ENCODE results near the gene HOXC10.

Gene HOXC10

DNA sequence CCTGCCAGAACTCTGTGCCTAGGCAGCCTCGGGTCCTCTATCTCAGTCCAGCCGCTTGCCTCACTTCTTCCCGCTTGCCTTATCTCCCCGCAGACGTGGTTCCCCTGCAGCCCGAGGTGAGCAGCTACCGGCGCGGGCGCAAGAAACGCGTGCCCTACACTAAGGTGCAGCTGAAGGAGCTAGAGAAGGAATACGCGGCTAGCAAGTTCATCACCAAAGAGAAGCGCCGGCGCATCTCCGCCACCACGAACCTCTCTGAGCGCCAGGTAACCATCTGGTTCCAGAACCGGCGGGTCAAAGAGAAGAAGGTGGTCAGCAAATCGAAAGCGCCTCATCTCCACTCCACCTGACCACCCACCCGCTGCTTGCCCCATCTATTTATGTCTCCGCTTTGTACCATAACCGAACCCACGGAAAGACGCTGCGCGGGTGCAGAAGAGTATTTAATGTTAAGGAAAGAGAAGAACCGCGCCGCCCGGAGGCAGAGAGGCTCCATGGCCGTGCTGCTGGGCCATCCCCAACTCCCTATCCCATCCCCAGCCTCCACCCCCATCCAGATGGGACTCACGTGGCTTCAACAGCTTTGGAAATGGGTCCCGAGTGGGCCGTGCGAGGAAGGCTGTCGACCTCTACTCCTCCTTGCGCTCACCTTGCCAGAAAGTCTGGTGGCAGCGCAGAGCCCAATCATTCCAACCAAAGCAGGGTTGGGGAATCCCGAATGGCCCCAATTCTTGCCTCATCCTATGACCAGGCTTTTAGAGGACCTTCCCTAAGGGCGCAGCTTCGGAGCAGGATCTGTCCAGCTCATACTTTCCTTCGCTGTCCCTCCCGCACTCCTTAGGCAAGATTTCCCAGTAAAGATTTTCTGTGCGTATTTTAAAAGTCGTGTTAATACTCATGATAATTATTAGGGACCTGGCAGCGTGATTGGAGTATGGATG is 39.8 kb upstream of the HOXC10 start:
- POLR2A ChIA-PET, result no interaction called here
- CTCF ChIA-PET, result interaction anchor here (0.8 to 1.3 kb wide), 2 partner anchors 188 to 263 kb away, joined by 3 read pairs; no protein-coding TSS in a partner anchor
- no peak overlapping the region for H3K4me3 ChIP-seq (ENCODE audit: low read depth, low read length)
- no peak for DNase-seq (ENCODE audit: low read depth, low spot score)
- TF ChIP-seq, protein P1, sequence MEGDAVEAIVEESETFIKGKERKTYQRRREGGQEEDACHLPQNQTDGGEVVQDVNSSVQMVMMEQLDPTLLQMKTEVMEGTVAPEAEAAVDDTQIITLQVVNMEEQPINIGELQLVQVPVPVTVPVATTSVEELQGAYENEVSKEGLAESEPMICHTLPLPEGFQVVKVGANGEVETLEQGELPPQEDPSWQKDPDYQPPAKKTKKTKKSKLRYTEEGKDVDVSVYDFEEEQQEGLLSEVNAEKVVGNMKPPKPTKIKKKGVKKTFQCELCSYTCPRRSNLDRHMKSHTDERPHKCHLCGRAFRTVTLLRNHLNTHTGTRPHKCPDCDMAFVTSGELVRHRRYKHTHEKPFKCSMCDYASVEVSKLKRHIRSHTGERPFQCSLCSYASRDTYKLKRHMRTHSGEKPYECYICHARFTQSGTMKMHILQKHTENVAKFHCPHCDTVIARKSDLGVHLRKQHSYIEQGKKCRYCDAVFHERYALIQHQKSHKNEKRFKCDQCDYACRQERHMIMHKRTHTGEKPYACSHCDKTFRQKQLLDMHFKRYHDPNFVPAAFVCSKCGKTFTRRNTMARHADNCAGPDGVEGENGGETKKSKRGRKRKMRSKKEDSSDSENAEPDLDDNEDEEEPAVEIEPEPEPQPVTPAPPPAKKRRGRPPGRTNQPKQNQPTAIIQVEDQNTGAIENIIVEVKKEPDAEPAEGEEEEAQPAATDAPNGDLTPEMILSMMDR (IDR thresholded peaks at IDR 0.05; ENCODE audit: insufficient read depth, low read length, missing control alignments), result no peak

DNA sequence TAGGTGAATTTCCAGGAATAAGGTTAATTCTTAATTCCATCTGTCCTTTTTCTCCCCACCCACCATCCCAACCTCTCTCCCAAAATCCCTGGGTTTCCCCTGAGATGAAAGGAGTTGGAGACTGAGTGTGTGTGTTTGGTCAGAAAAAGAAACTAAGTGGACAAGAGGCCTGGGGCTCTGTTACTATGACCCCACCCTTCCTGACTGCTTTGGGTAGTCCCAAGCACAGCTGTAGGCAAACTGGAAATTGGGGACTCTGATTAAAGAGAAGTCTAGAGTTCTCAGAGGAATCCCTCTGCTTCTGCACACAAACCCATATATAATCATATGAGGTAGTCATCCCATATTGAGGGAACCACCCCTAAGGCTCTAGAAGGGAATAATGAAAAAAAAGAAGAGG is 37.2 kb upstream of the HOXC10 start:
- H3K4me3 ChIP-seq (ENCODE audit: low read depth, low read length), result no peak overlapping the region
- ChIA-PET CTCF (no interaction called here), POLR2A (no interaction called here)
- no peak for DNase-seq (ENCODE audit: low read depth, low spot score)
- TF ChIP-seq, protein P1 (IDR thresholded peaks at IDR 0.05; ENCODE audit: insufficient read depth, low read length, missing control alignments), result no peak

DNA sequence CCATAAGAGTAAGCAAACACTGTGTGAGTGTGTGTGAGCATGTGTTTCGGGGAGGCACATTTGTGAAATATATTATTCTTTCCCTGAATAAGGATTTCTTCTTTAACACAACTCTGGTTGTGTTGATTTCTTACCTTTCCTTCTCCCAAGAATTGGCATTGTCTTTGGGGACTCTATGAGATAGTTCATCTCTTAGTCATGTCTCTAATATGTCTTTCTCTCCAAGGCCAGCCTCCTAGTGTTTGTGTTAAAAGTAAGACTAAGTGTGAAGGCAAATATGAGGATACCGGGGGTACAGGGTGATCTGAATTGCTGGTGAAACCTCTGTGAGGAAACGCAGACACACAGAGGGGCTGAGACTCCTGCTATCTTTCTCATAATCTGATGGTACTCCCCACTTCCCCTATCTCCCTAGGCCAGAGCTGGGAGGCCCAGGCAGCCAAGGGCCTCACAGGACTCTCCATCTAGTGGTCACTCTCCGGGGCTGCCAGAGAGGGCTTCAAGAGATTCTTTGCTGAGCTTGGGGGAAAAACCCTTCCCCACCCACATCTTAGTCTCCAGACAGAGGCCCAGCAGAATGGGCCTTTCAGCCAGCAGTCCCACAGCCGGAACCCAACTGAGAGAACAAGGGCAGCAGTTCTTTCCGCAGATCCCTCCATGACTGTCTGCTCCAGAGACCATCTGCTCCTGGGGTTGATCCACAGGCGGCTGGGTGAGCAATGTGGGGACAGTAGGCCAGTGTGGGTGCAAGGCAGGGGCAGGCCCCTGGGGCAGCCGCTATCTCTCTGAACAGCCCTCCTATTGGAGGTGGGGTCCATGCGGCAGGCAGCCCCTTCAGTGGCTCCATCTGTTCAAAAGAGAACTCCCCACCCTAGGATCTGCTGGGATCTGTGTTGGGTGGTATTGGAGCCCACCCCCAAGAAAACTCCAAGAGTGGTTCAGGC is 36.0 kb upstream of the HOXC10 start:
- CTCF ChIA-PET, result interaction anchor here (0.9 kb wide), 1 partner anchor 18 kb away, joined by 3 read pairs; no protein-coding TSS in a partner anchor
- POLR2A ChIA-PET, result no interaction called here
- H3K4me3 ChIP-seq (ENCODE audit: low read depth, low read length), result no peak overlapping the region
- DNase-seq (ENCODE audit: low read depth, low spot score), result no peak
- TF ChIP-seq, protein P1 (IDR thresholded peaks at IDR 0.05; ENCODE audit: insufficient read depth, low read length, missing control alignments), result no peak

DNA sequence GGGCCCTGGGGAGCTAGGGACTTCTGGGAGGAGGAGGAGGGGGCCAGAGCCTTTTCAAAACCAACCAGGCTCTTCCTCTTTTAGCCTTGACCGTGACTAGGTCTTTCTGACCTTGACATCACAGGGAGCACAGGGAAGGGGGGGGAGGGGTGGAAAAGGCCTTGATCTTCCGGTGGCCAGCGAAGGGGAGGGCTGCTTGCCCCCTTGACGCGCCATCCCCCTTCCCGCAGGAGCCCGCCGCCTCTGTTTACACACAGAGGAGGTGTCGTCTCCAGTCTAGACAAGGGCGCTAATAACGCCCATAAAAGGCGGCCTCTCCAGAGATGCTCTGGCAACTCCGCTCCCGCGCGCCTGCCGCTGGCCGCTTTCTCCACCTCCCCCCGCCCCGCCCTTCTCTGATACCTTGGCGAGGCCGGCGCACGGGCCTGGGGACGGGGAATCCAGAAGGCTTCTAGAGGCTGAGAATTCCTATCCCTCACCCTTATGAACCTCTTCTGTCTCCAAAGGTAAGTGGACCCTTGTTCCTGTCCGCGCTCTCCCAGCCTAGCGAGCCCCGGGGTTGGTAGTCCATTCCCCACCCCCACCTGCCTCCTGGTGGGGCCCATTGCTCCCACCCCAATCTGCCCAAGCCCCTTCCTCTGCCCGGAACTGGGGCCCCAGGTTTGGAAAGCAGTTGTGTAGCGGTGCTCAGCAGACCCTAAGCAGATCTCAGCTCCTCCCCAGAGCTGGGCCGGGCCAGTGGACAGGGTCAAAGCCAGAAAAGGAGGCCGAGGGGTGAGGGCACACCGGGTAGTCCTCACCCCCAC is 35.1 kb upstream of the HOXC10 start:
- CTCF ChIA-PET, result no interaction called here
- no peak overlapping the region for H3K4me3 ChIP-seq (ENCODE audit: low read depth, low read length)
- no peak for DNase-seq (ENCODE audit: low read depth, low spot score)
- POLR2A ChIA-PET, result no interaction called here
- TF ChIP-seq, protein P1 (IDR thresholded peaks at IDR 0.05; ENCODE audit: insufficient read depth, low read length, missing control alignments), result no peak

DNA sequence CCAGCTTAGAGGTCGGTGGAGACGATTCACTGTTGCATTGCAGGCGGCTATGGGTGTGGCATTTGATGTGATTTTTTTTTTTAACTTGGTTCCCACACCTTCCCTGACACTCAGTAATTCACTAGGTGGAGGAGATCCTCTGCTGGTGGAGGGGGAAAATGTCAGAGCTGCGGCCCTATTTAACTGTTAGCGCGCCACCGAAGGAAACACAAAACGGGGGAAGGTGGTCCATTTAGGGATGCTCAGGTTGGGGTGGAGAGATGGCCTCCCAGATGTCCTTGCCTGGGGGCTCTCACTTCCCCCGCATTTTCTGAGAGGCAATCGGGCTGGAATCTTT is 34.5 kb upstream of the HOXC10 start:
- H3K4me3 ChIP-seq (ENCODE audit: low read depth, low read length), result no peak overlapping the region
- TF ChIP-seq, protein P1 (IDR thresholded peaks at IDR 0.05; ENCODE audit: insufficient read depth, low read length, missing control alignments), result no peak
- ChIA-PET CTCF (no interaction called here), POLR2A (no interaction called here)
- DNase-seq (ENCODE audit: low read depth, low spot score), result no peak

Measured in AG04449 (cell line).